Stimulated activated CD4-positive, alpha-beta T cell treated with anti-CD3 and anti-CD28 coated beads, Interleukin-4, amount 100 ng/mL, for 24 hours (primary cell): ENCODE measurements around the gene GRK5.

Source experiments
- DNase-seq: peaks from one replicate; pipeline ENCODE4 v3.0.0-alpha.2; 2020

GRK5 gene

DNA sequence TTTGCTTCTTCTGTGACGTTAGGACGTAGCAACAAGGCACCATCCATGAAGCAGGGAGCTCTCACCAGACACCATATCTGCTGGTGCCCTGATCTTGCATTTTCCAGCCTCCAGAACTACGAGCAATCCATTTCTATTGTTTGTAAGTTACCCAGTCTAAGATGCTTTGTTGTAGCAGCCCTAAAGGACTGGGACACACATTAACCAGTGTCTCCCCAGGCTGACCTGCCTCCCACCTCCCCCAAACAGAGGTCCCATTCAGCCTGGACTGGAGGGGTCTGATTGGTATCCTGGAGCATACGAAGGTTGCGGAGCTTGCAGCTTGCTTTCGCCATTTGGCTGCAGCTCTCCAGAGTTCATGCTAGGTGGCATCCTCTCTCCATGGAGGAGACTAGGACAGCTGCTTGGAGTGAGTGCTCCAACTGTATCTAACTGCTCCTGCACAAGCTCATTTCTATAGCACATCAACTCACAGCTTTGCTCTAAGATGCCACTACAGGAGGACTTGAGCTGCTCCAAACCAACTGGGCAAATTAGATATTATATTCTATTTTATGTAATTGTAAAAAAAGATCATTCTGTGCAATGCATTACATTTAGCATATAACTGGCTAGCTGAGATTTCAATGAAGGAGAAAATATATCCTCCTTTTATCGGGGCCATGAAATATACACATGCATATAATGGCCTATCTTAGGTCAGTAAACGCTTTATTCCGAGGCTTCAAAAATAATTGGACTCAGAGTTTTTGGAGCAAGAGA lies 8.0 kb upstream of the GRK5 start:
- peak; percentile 52 for DNase-seq

DNA sequence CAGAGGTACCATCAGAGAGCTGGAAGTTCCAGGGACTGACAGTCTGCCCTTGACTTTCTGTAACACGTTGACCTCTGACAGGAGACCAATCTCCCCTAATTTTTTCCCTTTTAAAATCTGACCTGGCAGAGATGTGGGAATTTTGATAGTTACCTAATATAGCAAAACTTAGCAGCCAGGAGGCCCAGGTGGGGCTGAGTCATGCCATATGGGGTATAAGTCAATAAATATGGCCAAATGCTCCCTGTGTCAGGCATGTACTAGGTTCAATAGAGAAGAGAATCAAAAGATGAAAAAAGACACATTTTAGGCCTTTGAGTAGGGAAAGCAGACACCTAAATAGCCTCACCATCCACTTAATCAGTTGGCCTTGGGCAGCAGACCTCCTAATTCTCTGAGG lies 6.1 kb upstream of the GRK5 start:
- no peak for DNase-seq

DNA sequence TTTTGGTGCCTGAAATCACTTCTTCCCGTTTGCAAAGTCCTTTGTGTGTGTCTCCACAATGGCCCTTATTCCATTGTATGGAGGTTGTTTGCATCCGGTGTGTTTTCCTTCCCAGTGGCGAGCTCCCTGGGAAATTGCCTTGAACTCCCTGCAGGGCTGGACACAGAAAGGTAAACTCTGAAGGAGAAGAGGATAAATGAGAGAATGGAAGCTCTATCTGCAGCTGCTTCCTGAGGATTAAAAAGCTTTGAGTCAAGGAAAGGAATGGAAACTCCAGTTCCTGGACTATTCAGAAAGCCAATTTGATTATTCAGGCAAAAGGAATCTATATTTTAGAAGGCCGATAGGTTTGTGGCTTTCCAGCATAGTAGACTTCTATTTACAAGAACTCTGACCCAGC lies 4.4 kb upstream of the GRK5 start:
- DNase-seq: no peak

DNA sequence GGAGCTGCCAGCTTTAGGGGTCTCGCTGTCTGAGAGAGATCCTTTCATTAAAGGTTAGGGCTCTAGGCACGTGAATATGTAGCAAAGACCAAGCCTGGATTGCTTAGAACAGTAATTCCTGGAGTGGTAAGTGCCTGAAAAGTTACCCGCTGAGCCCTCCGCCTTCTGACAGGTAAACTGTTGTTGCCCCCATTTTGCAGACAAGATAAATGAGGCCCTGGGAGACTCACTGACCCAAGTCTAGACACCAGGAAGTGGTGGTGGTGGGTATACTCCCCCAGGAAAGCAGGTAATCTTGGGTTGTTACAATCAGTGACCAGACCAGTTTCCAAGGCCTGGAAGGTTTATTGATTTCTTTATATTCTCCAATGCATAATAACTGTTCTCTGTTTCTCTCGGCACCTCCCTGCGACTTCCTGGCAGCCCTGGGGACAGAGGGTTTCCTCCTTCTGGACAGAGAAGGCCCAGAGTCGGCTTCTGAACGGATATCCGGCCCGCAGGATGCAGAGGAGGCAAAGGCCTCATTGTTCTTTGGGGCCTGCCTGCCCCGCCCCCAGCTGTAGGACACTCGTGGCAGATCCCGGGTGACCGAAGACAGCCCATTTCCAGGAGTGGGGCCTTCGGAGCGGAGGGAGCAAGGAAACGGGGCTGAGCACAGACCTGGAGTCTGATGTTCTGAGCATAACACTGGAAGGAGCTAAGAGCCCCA lies 1.3 kb upstream of the GRK5 start:
- DNase-seq: peak; percentile 56

DNA sequence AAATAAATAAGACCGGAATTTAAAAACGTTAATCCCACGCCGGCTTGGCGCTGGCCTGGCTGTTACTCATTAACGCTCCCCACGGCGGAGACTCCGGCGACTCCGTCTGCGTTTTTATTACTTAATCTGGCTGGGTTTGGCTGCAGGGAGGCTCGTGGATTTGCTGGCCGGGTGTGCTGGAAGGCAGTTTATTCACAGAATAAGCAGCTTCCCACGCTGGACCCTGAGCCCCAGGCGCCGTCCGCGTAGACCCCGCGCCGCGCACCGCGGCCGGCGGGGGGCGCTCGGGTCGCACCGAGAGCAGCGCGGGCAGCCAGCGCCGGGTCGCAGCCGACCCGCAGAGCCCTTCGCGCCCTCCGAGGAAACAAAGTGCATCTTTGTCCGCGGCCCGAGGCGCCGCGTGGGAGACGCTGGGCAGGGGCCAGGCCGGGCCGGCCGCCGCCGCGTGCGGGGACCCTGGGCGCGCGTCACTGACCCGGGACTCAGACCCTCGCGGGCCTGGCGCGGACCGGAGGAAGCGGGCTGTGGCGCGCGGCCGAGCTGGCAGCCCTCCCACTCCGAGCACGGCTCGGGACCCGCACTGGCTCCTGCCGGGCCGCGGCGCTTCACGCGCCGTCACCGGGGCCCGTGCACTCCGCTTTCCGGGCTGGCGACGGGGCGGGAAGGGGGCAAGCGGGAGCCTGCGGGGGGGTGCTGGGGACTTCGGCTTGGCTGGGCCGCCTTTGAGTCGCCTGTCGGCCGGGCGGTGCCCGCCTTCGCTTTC lies 587 bp upstream of the GRK5 start:
- peak; percentile 73 for DNase-seq

DNA sequence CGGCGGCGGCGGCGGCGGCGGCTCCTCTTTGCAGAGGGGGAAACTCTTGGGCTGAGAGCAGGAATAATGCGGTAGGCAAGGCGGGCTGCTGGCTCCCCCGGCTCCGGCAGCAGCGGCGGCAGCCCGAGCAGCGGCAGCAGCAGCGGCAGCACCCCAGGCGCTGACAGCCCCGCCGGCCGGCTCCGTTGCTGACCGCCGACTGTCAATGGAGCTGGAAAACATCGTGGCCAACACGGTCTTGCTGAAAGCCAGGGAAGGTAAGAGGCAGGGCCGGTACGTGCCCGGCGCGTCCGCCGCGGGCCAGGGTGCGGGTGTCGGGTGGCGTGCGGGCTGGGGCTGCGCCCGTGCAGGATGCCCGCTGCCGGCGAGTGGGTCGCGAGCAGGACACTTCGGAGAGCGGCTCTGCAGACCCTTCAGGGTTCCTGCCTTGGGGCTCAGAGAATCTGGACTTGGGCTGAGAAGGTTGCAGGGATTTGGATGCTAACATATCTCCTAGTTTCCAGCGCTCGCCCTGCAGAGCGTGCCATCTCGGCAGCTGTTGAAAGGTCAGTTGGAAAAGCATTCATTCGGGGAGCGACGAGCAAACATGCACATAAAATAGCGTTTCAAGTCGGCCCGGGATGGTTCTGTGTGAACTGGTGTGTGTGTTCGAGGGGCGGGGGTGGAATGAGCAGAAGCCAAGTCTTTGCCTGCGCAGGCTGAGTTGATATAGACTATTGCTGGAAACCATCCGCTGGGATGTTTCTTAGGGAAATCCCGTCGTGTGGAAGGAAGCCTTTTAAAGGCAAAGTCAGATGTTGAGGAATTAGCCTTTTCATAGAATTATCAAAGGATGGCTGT lies 562 bp downstream of the GRK5 start:
- DNase-seq: peak; percentile 42

DNA sequence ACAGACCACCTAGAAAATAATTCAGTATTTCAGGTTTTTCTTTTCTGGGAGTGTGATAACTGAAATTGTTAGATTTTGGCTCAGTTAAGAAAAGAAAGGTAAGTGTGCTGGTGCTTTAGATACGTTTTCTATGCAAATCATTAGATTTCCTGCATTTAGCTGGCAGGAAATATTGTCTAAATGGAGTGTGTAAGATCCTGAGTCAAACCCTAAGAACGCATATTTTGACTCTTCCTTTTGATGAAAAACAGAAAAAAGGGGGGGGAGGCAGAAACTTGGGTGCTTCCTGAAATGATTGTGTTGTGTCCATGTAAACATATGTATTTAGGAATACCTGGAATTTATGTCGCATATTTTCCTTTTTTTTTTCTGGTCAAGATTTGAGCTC lies 1.2 kb downstream of the GRK5 start:
- no peak for DNase-seq

DNA sequence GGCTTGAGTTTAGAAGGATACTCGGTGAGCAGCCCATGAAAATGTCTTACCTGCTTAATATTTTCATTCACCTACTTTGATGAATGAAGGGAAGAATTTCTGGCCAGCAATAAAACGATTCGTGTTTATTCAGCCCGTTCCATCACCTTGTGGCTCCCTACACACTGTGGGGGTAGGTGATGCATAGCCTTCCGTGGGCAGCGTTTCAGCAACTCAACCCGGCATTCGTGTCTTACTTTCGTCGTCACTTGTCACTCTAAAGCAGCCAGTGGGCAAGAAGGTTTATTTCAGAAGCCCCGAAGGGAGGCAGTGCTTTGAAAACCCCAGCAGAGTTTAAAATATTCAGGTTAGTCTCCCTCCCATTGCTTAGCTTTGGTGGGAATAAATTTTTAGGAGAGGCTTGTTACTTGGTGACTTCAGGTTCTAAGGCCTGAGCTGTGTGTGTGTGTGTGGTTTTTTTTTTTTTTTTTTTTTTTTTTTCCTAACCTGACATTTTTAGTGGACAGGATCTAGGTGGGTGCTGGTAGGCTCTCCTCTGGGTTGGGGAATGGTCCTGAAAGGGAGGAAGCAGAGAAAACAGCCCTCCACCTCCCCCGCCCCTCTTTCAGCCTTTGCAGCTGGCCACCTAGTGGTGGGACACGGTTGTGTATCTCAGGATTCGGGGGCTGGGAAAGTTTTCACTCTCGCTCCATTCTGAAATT lies 1.8 kb downstream of the GRK5 start:
- DNase-seq: peak; percentile 78

DNA sequence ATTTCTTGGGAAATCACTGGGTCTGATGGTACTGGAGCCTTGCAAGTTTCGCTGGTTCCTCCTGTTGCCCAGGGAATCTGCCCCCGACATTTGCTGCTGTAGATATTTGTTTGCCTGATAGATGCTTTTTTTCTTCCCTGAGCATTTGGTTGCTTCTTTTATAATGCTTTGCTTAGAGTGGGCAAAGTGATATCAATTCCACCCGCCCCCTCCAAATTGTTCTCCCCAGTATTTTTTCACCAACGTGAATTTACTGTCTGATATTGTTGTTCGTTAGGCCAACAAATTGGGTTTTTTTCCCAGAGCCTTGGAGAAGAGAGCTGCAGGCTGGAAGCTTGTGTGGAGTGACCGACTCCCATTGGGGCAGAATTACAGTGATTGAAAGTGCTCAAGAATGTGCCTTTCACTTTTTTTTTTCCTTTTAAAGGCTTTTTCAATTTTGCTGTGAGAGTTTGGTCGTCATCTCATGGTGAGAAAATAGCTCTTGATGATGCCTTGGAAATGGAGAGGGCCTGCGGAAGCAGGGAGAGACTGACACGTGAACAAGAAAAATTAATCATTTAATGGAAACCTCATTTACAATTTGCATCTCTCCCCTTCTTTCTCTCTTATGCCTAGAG lies 2.5 kb downstream of the GRK5 start:
- no peak for DNase-seq

DNA sequence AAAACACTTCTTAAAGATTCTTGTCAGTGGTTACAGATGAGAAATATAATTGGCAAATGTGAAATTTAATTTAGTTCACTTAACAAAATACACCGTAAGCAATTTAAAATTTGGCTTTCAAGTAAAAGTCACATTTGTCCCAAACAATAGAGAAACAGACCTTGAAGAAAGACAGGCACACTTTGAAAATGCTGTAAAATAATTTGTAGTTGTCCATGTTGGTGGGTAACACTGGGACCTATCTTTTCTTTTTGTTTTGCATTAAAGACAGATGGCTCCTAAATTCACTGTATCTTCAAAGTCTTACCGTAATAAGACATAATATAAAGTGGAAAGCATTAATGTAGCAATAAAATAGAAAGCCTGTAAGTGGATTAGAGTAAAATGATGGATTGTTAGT lies 3.3 kb downstream of the GRK5 start:
- DNase-seq: no peak

DNA sequence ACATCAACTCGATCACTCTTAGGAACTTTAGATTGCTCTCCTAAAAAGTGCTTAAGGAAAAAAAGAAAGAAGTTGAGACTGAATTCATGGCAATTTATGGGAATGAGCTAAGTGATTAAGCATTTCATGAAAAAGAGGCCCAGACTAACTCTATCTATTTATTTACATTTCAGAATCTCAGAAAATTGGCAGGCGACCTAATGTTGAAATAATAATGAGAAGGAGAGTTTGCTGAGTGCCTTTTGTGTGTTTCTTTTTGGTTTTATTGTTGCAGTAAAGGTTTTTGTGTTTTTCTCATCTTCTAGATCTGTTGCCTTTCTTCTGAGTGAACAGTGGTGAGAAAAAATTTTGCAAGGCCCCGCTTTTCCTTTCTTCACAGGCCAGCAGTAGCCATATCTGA lies 3.8 kb downstream of the GRK5 start:
- DNase-seq: no peak

DNA sequence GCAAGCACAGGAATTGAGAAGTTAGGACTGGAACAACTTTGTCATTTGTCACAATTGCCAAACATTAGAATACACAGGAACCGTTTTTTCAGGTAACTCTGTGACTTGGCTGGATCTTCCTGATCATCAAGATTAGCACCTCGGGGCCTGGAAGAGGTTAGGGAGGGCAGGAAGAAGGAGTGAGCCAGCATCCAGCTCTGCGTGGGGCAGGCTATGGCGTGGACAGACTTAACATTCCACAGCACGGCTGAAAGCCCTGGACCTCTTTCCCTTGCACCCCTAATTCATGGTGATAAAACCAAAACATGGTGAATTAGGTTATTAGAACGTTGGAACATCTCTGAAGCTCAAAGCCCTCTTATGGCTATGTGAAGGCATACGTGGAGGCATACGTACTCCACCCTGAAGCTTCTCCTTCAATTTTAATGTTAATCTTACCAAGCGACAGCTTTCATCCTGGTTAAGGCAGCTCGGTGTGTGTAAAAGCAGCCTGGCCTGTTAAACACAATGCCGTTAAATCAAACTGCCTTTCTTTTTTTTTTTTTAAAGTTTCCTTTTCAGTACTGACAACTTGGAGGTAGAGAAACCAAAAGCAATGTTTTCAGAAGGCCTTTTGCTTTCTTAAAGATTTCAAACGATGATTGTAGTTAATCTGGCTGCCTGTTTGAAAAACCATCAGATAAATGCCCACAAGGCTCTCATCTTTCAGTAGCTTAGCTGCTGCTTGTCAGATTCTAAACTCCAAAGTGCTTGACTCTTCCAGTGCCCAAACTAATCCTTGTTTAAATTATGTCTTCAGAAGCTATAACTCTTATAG lies 4.5 kb downstream of the GRK5 start:
- DNase-seq: no peak

DNA sequence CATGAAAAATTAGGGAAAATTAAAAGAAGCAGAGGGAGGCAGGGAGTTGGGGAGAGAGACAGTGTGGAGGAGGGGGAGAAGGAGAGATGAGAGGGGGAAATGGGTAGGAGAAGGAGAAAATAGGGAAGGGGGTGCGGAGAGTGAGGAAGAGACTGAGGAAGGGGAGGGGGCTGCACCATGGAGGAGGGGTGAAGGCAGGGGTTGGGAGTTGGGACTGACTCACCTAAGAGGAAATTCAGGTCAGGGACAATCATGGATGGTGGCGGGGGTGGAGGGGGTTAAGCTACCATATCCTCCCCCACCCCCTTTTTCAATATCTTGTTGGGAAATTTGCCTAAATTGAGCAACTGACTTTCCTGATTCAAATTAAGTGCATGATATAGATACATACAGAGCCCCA lies 8.0 kb downstream of the GRK5 start:
- no peak for DNase-seq

DNA sequence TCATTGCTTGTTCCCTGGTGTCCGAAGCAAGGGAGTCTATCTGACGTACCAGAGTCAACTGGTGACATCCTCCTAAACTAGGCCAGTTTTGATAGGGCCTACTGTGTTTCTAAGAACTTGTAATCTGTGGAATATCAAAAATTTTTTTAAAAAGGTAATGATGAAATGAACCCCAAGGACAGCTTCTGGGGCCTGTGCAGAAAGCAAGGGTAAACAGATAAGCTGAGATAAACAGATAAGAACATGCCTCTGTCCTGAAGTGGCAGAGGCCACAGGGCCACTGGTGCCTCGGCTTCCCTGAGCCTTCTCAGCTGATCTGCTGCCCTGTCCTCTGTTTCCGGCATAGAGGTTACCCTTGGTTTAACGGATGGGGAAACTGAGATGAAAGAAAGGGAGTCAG lies 8.8 kb downstream of the GRK5 start:
- DNase-seq: no peak

DNA sequence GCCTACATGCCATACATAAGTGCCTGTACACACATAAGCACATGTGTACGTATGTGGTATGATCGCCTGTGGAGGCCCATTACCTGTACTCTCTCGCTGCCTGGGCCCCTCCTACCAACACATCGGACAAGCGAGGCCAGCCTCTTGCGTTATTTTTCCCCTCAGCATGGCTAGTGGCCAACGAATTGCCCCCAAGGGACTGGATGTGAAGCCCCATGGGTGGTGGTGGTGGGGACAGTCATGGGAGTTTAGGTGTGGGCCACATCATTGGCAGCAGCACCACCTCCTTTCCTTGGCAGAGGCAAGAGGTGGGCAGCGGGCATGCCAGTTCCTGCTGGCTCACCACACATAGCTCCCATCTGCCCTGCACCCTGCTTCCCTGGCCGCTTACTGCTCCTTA lies 10.0 kb downstream of the GRK5 start:
- DNase-seq: no peak

DNA sequence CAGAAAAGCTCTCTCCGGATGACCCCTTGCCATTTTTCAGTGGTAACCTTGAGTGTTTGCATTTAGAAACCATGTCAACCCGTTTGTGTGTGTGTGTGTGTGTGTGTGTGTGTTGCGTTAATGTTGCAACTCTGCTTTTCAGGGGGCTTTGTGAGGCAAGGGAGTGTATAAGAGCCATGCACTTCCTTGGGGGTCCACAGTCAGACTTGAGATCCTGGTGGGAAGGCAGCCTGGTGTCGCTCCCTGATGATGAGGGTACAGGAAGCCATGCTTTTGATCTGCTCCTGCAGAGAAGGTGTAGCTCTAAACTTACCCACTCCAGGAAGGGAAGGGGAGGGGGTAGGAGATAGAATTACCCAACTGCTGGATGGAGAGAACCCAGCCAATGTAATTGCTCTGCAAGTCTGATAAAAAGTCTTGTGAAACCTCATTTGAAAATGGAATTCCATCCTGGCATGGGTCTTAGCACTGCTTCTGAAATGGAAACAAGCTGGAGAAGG lies 10.7 kb downstream of the GRK5 start:
- no peak for DNase-seq

DNA sequence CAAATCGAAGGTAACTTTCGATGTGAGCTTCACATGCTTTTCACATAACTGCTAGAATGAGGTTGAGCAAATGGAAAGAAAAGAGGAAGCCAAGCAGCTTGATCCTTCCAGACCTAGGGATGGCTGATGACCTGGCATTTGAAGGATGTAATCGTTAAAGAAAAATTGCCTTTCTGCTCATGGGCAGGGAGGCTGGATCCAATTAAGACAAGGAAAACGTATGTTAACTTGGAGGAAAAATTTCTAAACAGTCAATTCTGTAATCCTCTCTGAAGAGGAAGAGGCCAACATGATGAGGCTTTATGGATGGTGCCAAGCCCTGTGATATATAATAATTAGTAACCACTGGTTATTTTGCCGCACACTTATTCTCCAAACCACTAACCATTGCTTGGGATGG lies 12.5 kb downstream of the GRK5 start:
- no peak for DNase-seq

DNA sequence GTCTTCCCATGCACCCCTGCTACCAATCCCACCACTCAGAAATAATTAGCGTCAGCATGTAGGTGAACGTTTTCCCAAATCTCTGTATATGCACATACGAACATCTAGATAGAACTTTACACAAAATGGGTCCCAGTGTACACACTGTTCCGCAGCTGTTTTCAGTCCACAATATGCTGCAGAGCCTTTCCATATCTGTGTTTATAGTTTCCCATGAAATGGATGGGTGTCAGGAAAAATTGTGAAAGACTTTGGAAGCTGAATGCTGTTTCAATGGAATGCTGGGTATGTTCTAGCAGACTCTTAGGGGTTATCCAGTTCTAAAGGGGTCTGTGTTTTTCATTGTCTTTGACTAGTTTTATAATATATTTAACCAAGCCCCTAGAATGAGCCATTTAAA lies 13.8 kb downstream of the GRK5 start:
- DNase-seq: no peak

DNA sequence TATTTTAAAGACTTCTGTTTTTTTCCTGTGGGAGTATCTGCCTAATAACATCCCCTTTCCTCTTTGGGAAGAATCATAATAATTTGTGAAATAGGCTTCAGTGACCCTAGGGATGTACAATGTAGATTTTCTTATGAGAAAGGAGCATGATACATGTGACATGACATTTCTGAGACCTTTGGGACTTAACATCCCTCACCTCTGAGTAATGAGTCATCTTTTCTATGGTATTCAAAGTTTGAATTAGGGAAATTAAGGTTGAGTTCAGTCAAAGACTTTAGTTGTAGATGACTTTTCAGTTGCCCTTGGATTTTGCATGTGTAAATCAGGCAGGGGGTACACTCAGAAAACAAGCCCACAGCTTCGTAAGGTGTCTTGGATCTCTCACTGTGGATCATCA lies 14.3 kb downstream of the GRK5 start:
- DNase-seq: no peak

DNA sequence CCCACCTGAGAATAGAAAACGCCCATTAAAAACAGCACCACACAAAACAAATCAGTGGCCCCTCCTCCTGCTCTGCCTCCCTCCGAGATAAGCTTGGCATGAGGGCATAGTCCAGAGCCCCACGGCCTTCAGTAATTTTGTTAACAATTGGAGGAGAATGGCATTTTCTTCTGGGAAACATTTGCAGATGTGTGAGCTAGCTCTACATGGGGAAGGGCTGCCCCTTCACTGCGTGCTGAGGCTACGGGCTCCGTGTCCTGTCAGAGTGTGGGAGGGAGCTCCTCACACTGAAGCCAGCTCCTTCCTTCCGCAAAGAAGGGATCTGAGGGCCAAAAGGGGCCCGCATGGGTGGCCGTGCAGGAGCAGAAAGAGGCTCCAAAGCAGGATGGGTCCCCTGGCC lies 15.2 kb downstream of the GRK5 start:
- DNase-seq: no peak

DNA sequence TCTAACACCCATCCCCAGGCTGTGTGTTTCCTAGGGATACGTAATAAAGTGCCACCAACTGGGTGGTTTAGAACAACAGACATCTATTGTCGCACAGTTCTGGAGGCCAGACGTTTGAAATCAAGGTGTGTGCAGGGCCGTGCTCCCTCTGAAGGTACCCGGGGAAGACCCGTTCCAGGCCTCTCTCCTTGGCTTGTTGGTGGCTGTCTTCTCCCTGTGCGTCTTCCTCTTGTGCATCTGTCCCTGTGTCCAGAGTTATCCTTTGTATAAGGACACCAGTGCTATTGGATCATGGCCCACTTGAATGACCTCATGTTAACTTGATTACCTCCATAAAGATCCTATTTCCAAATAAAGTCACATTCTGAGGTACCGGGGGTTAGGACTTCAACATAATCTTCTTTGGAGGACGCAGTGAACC lies 15.6 kb downstream of the GRK5 start:
- no peak for DNase-seq
